ENCODE data around the gene ZSWIM8. TPM values are rescaled to one million over a fixed set of nuclear protein-coding genes. Genes with fewer than 3 reads are reported as not detected.

The ZSWIM8 gene
- total and polyA plus RNA-seq, 2 of the 8 experiments (the other 6 are each of a cell fraction or from before 2014, with no cell fraction given): 44.7 to 99.7 TPM

DNA sequence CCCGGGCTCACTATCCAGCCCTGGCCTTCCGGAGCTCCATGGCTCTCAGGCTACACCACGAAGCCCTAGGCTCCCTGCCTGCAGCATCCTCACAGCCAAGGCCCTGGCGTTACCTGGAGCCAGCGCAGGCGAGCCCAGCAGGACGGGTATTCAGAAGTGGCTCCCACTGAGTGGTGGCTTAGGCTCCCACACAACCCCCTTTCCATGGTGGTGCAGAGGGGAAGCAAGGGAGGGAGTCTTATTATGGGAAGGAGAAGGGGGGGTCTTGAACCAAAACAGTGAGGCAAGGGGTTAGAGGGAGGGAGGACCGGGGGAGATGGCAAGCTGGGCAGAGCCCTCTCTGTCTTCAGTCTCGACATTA, 55.6 kb downstream of the ZSWIM8 start:
- H2BK5ac ChIP-seq (ENCODE audit: low read depth, low read length): no peak overlapping the region
- H3K56ac ChIP-seq (replicated peaks; ENCODE audit: insufficient read length, low read depth, low read length): no peak overlapping the region
- no peak overlapping the region for H4K5ac ChIP-seq (ENCODE audit: insufficient read length, low read depth, low read length)
- no peak overlapping the region for H3K4ac ChIP-seq (replicated peaks; ENCODE audit: insufficient read length, low read depth, low read length)
- no peaks in the 10 kb centered on the region for H3K79me1 ChIP-seq (ENCODE audit: low read depth, low read length)
- no peaks in the 10 kb centered on the region for H3K4me1 ChIP-seq (replicated peaks in 1 of 4; ENCODE audit: control insufficient read depth in 3 of 4, insufficient read depth in 4 of 4, low read length in 3 of 4)
- peaks cover 8 to 38% (median 22%) of the 10 kb centered on the region in 4 experiments; a peak in 6 of 8 replicates for H3K36me3 ChIP-seq (ENCODE audit: control insufficient read depth in 2 of 4, insufficient read depth in 4 of 4, low read length in 3 of 4)
- no peak overlapping the region for H2BK12ac ChIP-seq (ENCODE audit: low read depth, low read length)
- H3K18ac ChIP-seq (ENCODE audit: extremely low read depth, low read length): no peak overlapping the region
- no peak overlapping the region for H3K4me2 ChIP-seq (ENCODE audit: insufficient read depth in 1 of 2, low read depth in 2 of 2, low read length in 2 of 2)
- H4K20me1 ChIP-seq (replicated peaks in 1 of 2; ENCODE audit: control insufficient read depth in 1 of 2, insufficient read depth in 2 of 2, low read length in 2 of 2): peaks cover 0 to 9% of the 10 kb centered on the region in 2 experiments
- no peaks in the 10 kb centered on the region for H3K79me2 ChIP-seq (ENCODE audit: control insufficient read depth in 1 of 2, insufficient read depth in 2 of 2, low read length in 2 of 2)
- no peaks in the 10 kb centered on the region for H3K23me2 ChIP-seq (ENCODE audit: low read depth, low read length)
- no peak overlapping the region for H2BK20ac ChIP-seq (ENCODE audit: low read length)
- H3K27ac ChIP-seq (ENCODE audit: low read depth, low read length): no peak overlapping the region; the same call in 1 of the 2 replicates
- DNase-seq (ENCODE audit: low read depth in 1 of 2, low spot score in 2 of 2) (no peak), FAIRE-seq (no peak)
- H2AK5ac ChIP-seq (ENCODE audit: low read depth, low read length): no peak overlapping the region
- H3K9ac ChIP-seq (replicated peaks in 1 of 4; ENCODE audit: extremely low read depth in 1 of 4, low read depth in 3 of 4, low read length in 3 of 4): no peak overlapping the region
- H2BK15ac ChIP-seq (ENCODE audit: low read length): no peak overlapping the region
- no peaks in the 10 kb centered on the region for H3K27me3 ChIP-seq (replicated peaks in 1 of 4; ENCODE audit: control insufficient read depth in 3 of 4, extremely low read depth in 1 of 4, insufficient read depth in 3 of 4, low read length in 3 of 4)
- H4K8ac ChIP-seq (ENCODE audit: extremely low read depth, insufficient read depth, low read length): no peak overlapping the region
- no peak overlapping the region for H2AFZ ChIP-seq (ENCODE audit: low read length)
- H3K9me3 ChIP-seq (ENCODE audit: insufficient read depth in 2 of 2, low read depth in 1 of 2, low read length in 1 of 2): no peaks in the 10 kb centered on the region
- no peak overlapping the region for H3K23ac ChIP-seq (ENCODE audit: insufficient read length)
- CTCF ChIA-PET (ENCODE audit: partially characterized antibody): interaction anchor here (0.8 to 20.8 kb wide), 7 partner anchors 8 to 105 kb away, joined by 3 to 209 read pairs (median 3); no protein-coding TSS in a partner anchor
- WGBS, 2 experiments (ENCODE audit: extremely low coverage in 1 of 2, insufficient coverage in 1 of 2, insufficient read length in 1 of 2, insufficient replicate concordance in 2 of 2, low coverage in 1 of 2, low lambda C conversion rate in 2 of 2, missing lambda C conversion rate in 1 of 2): 90% methylated on average over 8 of the region's 9 CpGs; no CpG with 5 or more reads in 1 of the 2 experiments
- no peak overlapping the region for H3K14ac ChIP-seq (ENCODE audit: insufficient read length)
- no peak overlapping the region for H4K91ac ChIP-seq (replicated peaks; ENCODE audit: insufficient read length, low read length)
- H2BK120ac ChIP-seq (replicated peaks; ENCODE audit: low read depth, low read length): no peak overlapping the region
- POLR2A ChIA-PET (ENCODE audit: partially characterized antibody): no interaction called here
- no peak overlapping the region for H3K4me3 ChIP-seq (ENCODE audit: extremely low read depth in 1 of 4, insufficient read depth in 2 of 4, low read depth in 3 of 4, low read length in 4 of 4)
- TF ChIP-seq RFX5 (IDR thresholded peaks at IDR 0.05; ENCODE audit: borderline replicate concordance, low read depth, low read length) (no peak), TAF7 (optimal IDR thresholded peaks at IDR 0.05; ENCODE audit: borderline replicate concordance, low read depth, low read length) (no peak), BACH1 (IDR thresholded peaks at IDR 0.05; ENCODE audit: low read length) (no peak), RXRA (IDR thresholded peaks at IDR 0.05; ENCODE audit: insufficient read depth, low read depth, low read length) (no peak), FOSL1 (IDR thresholded peaks at IDR 0.05; ENCODE audit: insufficient read depth, low read depth, low read length) (no peak), CHD1 (IDR thresholded peaks at IDR 0.05; ENCODE audit: low read depth, low read length) (no peak), PHF8 (conservative IDR thresholded peaks at IDR 0.05; ENCODE audit: low read depth, low read length) (no peak), SIN3A (conservative IDR thresholded peaks at IDR 0.05 in 1 of 2, IDR thresholded peaks at IDR 0.05 in 1 of 2; ENCODE audit: low read depth in 1 of 2, low read length in 2 of 2) (no peak), POLR2A (IDR thresholded peaks at IDR 0.05; ENCODE audit: control extremely low read depth in 1 of 2, low read depth in 2 of 2, low read length in 2 of 2) (no peak), NANOG (IDR thresholded peaks at IDR 0.05; ENCODE audit: insufficient read depth, low read depth, low read length, poor library complexity, severe bottlenecking) (no peak), MAFK (IDR thresholded peaks at IDR 0.05; ENCODE audit: low read depth, low read length) (no peak), SUZ12 (IDR thresholded peaks at IDR 0.05; ENCODE audit: low read length) (no peak)
- TF ChIP-seq, protein P1, sequence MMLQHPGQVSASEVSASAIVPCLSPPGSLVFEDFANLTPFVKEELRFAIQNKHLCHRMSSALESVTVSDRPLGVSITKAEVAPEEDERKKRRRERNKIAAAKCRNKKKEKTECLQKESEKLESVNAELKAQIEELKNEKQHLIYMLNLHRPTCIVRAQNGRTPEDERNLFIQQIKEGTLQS (IDR thresholded peaks at IDR 0.05; ENCODE audit: insufficient read depth, low read depth, low read length): no peak
